ENCODE measurements around the gene CDKAL1. TPM values are rescaled to one million over a fixed set of nuclear protein-coding genes. Genes with fewer than 3 reads are reported as not detected.

Gene CDKAL1
- total RNA-seq, 1 donor from 2014 or later = 9.6 TPM

GRCh38 chr6:20856681-20857288 is 322.5 kb downstream of the CDKAL1 start:
- Mint-ChIP-seq H3K4me1 (ENCODE audit: low read depth) (no peaks in the 10 kb centered on the region), H3K9me3 (ENCODE audit: low read depth) (no peaks in the 10 kb centered on the region), H3K27ac (ENCODE audit: unreplicated experiment) (no peak overlapping the region), H3K27me3 (ENCODE audit: low read depth) (no peaks in the 10 kb centered on the region), H3K4me3 (ENCODE audit: unreplicated experiment) (no peak overlapping the region), H3K36me3 (ENCODE audit: low read depth) (no peaks in the 10 kb centered on the region)
- no peak for DNase-seq (ENCODE audit: low spot score)
- no peak for TF ChIP-seq CTCF (IDR thresholded peaks at IDR 0.05)

- H3K9me3 Mint-ChIP-seq (ENCODE audit: low read depth) = no peaks in the 10 kb centered on the region
Observed at GRCh38 chr6:20861481-20861880, 327.2 kb downstream of the CDKAL1 start.

GRCh38 chr6:20866036-20866435 is 331.8 kb downstream of the CDKAL1 start:
- no peak for TF ChIP-seq CTCF (IDR thresholded peaks at IDR 0.05)
- no peaks in the 10 kb centered on the region for H3K9me3 Mint-ChIP-seq (ENCODE audit: low read depth)
- H3K27me3 Mint-ChIP-seq (ENCODE audit: low read depth) = no peaks in the 10 kb centered on the region
- no peak overlapping the region for H3K27ac Mint-ChIP-seq (ENCODE audit: unreplicated experiment)
- no peaks in the 10 kb centered on the region for H3K36me3 Mint-ChIP-seq (ENCODE audit: low read depth)
- DNase-seq (ENCODE audit: low spot score) = no peak
- H3K4me3 Mint-ChIP-seq (ENCODE audit: unreplicated experiment) = no peak overlapping the region
- peaks cover 14% of the 10 kb centered on the region for H3K4me1 Mint-ChIP-seq (ENCODE audit: low read depth)

More at GRCh38 chr6:20861481-20861880, 327.2 kb downstream of the CDKAL1 start:
- Mint-ChIP-seq H3K27me3 (ENCODE audit: low read depth) (no peaks in the 10 kb centered on the region), H3K36me3 (ENCODE audit: low read depth) (no peaks in the 10 kb centered on the region), H3K4me1 (ENCODE audit: low read depth) (peaks cover 3% of the 10 kb centered on the region), H3K27ac (ENCODE audit: unreplicated experiment) (no peak overlapping the region), H3K4me3 (ENCODE audit: unreplicated experiment) (no peak overlapping the region)
- TF ChIP-seq CTCF (IDR thresholded peaks at IDR 0.05) = no peak
- DNase-seq (ENCODE audit: low spot score) = no peak

DNA sequence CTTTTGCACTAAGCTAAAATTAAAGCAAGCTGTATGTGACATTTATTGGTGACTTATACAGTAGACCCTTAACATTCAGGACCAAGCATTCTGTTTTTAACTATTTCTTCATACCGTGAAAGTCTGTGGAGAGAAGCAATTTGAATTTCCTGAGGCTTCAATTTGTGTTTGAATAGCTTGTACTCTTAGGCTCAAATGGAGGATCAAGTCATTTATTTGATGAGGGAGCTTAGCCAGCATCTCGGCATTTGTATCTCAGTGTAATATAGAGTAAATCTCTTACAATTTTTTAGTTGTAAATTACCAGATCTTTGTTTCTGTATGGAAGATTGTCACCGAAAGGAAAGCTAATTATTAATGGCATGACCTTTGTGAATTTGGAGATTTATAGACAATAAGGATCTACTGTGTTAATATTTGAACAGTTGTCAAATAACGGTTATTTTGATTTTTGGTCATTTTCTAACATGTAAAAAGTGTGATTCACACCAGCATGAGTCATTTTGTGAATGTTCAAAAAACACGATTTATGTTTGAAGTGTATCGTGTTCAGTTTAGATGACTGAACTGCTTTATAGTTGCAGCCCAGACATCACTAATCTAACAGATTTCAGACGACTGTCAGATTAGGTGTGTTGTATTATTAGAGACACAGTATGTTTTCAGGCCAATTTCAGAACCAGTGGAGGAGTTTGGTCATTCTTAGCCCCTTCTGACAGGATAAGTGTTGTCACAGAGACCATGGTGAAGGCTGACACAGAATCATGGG is 332.9 kb downstream of the CDKAL1 start:
- DNase-seq (ENCODE audit: low spot score) = no peak
- H3K27ac Mint-ChIP-seq (ENCODE audit: unreplicated experiment) = peak overlapping the region; percentile 49
- no peaks in the 10 kb centered on the region for H3K36me3 Mint-ChIP-seq (ENCODE audit: low read depth)
- no peaks in the 10 kb centered on the region for H3K9me3 Mint-ChIP-seq (ENCODE audit: low read depth)
- H3K4me3 Mint-ChIP-seq (ENCODE audit: unreplicated experiment) = no peak overlapping the region
- H3K4me1 Mint-ChIP-seq (ENCODE audit: low read depth) = peaks cover 14% of the 10 kb centered on the region
- no peaks in the 10 kb centered on the region for H3K27me3 Mint-ChIP-seq (ENCODE audit: low read depth)
- no peak for TF ChIP-seq CTCF (IDR thresholded peaks at IDR 0.05)

DNA sequence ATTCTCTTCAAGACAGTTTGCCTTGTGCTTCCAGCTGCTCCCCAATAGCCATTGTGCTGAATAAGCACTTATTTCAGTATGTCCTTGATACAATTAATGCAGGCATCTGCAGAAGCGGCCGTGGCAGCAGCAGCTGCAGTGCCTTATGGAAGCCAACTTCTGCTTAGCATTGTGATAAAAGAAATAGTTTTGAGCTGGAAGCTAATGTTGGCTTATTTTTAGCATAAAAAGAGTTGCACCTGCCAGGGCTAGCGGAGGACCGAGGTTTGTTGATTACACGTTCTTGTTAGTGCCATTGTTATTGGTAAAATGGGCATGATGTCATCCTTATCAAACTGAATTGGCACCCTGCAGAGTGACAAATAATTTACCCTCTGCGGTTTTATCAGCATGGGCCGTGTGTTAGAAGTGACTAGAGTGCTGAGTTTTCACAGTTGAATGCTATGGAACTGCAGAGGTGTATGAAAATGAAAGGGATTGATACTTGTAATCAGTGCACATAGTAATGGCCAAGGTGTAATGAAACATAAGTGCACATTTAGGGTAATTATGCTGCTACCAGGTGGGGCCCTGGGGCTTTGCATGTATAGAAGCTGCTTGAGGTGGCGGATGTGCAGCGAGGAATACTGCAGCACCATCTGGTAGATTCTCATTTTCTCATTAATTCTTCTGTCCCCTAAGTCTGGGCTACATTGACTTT is 334.3 kb downstream of the CDKAL1 start:
- DNase-seq (ENCODE audit: low spot score) = no peak
- no peak for TF ChIP-seq CTCF (IDR thresholded peaks at IDR 0.05)
- Mint-ChIP-seq H3K4me3 (ENCODE audit: unreplicated experiment) (no peak overlapping the region), H3K4me1 (ENCODE audit: low read depth) (peaks cover 14% of the 10 kb centered on the region), H3K9me3 (ENCODE audit: low read depth) (no peaks in the 10 kb centered on the region), H3K36me3 (ENCODE audit: low read depth) (no peaks in the 10 kb centered on the region), H3K27me3 (ENCODE audit: low read depth) (no peaks in the 10 kb centered on the region), H3K27ac (ENCODE audit: unreplicated experiment) (no peak overlapping the region)
